ENCODE measurements around the gene TPM2.

DNA sequence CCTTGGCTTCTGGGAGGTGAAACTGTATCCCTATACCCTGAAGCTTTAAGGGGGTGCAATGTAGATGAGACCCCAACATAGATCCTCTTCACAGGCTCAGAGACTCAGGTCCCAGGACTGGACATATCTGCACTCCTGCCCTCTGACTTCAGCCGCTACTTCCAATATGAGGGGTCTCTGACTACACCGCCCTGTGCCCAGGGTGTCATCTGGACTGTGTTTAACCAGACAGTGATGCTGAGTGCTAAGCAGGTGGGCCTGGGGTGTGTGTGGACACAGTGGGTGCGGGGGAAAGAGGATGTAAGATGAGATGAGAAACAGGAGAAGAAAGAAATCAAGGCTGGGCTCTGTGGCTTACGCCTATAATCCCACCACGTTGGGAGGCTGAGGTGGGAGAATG lies 10.6 kb downstream of the TPM2 start:
- no peak for TF ChIP-seq SP1 (IDR thresholded peaks at IDR 0.05)
- TF ChIP-seq FOXK2 (IDR thresholded peaks at IDR 0.05), result no peak
- no peak for TF ChIP-seq SUZ12 (IDR thresholded peaks at IDR 0.05)
- TF ChIP-seq LEF1 (IDR thresholded peaks at IDR 0.05; ENCODE audit: borderline replicate concordance), result no peak
